ENCODE results near the gene DDR2. TPM values are rescaled to one million over a fixed set of nuclear protein-coding genes. Genes with fewer than 3 reads are reported as not detected.

Gene DDR2

DNA sequence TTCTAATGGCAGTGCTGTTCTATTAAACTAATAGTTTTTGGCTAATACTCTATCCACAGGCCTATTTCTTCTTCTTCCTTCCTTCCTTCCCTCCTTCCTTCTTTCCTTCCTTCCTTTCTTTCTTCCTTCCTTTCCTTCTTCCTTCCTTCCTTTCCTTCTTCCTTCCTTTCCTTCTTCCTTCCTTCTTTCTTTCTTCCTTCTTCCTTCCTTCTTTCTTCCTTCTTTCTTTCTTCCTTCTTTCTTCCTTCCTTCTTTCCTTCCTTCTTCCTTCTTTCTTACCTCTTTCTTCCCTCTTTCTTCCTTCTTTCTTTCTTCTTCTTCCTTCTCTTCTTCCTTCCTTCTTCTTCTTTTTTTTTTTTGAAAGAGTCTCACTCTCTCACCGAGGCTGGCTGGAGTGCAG lies 197.0 kb downstream of the DDR2 start:
- Histone ChIP-seq H3K27me3 (ENCODE audit: control insufficient read depth in 3 of 3, insufficient read depth in 3 of 3, low read depth in 1 of 3, low read length in 3 of 3) (peaks cover 0 to 3% (median 0%) of the 10 kb centered on the region in 3 experiments), H3K27ac (replicated peaks; ENCODE audit: low read length) (no peak overlapping the region), H3K9ac (ENCODE audit: low read depth, low read length, poor library complexity) (no peak overlapping the region), H2AFZ (ENCODE audit: low read length) (no peak overlapping the region), H2BK15ac (ENCODE audit: low read length) (no peak overlapping the region), H2AK5ac (ENCODE audit: low read depth, low read length) (no peak overlapping the region), H3K4ac (ENCODE audit: low read length) (no peak overlapping the region), H3K4me2 (ENCODE audit: insufficient read depth, low read length, poor library complexity, severe bottlenecking) (no peak overlapping the region), H3K36me3 (replicated peaks in 1 of 2; ENCODE audit: control insufficient read depth in 2 of 2, insufficient read depth in 2 of 2, low read length in 2 of 2) (no peaks in the 10 kb centered on the region), H3K14ac (ENCODE audit: low read length) (no peak overlapping the region), H4K8ac (ENCODE audit: low read depth, low read length) (no peak overlapping the region), H2BK12ac (ENCODE audit: low read length) (no peak overlapping the region), H4K91ac (ENCODE audit: low read depth, low read length, poor library complexity) (no peak overlapping the region), H2BK5ac (ENCODE audit: low read length) (no peak overlapping the region), H3K4me3 (ENCODE audit: low read length in 2 of 2) (no peak overlapping the region), H3K4me1 (ENCODE audit: control insufficient read depth in 2 of 2, insufficient read depth in 1 of 2, low read depth in 1 of 2, low read length in 2 of 2) (peaks cover 0 to 1% of the 10 kb centered on the region in 2 donors), H3K23ac (ENCODE audit: low read depth, low read length, poor library complexity) (no peak overlapping the region), H2BK120ac (ENCODE audit: low read depth, low read length) (no peak overlapping the region), H3K9me3 (replicated peaks in 1 of 2; ENCODE audit: control insufficient read depth in 2 of 2, insufficient read depth in 1 of 2, low read depth in 1 of 2, low read length in 2 of 2) (no peaks in the 10 kb centered on the region), H3K79me1 (ENCODE audit: low read depth, low read length) (no peaks in the 10 kb centered on the region), H3K18ac (ENCODE audit: low read length) (no peak overlapping the region)
- DNase-seq (ENCODE audit: low spot score) = no peak
- no CpG with 5 or more reads among the region's 1 CpG for WGBS, 2 donors (ENCODE audit: extremely low coverage in 2 of 2, insufficient read length in 2 of 2, insufficient replicate concordance in 1 of 2)

DNA sequence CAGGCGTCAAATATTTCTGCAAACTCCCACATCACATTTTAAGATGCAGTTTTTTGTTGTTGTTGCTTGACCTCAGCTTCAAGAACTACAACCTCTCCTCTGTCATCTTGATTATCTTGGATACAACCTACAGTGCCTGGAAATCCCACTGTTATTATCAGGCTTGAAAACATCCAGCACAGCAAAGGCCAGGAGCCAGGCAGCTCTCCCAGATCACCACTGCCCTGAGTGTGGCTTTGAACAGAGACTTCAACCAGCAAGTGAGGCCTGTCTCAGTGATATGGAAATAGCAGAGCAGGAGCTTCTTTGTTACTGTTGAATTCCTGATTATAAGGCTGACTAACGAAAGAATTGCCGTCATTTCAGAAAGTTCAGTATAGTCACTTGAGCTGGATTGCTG lies 200.2 kb downstream of the DDR2 start:
- Histone ChIP-seq H3K9ac (ENCODE audit: low read depth, low read length, poor library complexity) (no peak overlapping the region), H2BK120ac (ENCODE audit: low read depth, low read length) (no peak overlapping the region), H2BK15ac (ENCODE audit: low read length) (no peak overlapping the region), H3K18ac (ENCODE audit: low read length) (no peak overlapping the region), H3K14ac (ENCODE audit: low read length) (no peak overlapping the region), H2BK12ac (ENCODE audit: low read length) (no peak overlapping the region), H2BK5ac (ENCODE audit: low read length) (no peak overlapping the region), H3K36me3 (replicated peaks in 1 of 2; ENCODE audit: control insufficient read depth in 2 of 2, insufficient read depth in 2 of 2, low read length in 2 of 2) (no peaks in the 10 kb centered on the region), H3K27ac (replicated peaks; ENCODE audit: low read length) (no peak overlapping the region), H3K9me3 (replicated peaks in 1 of 2; ENCODE audit: control insufficient read depth in 2 of 2, insufficient read depth in 1 of 2, low read depth in 1 of 2, low read length in 2 of 2) (no peaks in the 10 kb centered on the region), H3K4me3 (ENCODE audit: low read length in 2 of 2) (no peak overlapping the region), H3K79me1 (ENCODE audit: low read depth, low read length) (no peaks in the 10 kb centered on the region), H3K4ac (ENCODE audit: low read length) (no peak overlapping the region), H3K4me1 (ENCODE audit: control insufficient read depth in 2 of 2, insufficient read depth in 1 of 2, low read depth in 1 of 2, low read length in 2 of 2) (peaks cover 0 to 1% of the 10 kb centered on the region in 2 donors), H2AFZ (ENCODE audit: low read length) (no peak overlapping the region), H2AK5ac (ENCODE audit: low read depth, low read length) (no peak overlapping the region), H3K4me2 (ENCODE audit: insufficient read depth, low read length, poor library complexity, severe bottlenecking) (no peak overlapping the region), H4K8ac (ENCODE audit: low read depth, low read length) (no peak overlapping the region), H3K23ac (ENCODE audit: low read depth, low read length, poor library complexity) (no peak overlapping the region), H3K27me3 (ENCODE audit: control insufficient read depth in 3 of 3, insufficient read depth in 3 of 3, low read depth in 1 of 3, low read length in 3 of 3) (no peaks in the 10 kb centered on the region), H4K91ac (ENCODE audit: low read depth, low read length, poor library complexity) (no peak overlapping the region)
- WGBS, 2 donors (ENCODE audit: extremely low coverage in 2 of 2, insufficient read length in 2 of 2, insufficient replicate concordance in 1 of 2) = no CpG with 5 or more reads among the region's 3 CpGs
- no peak for DNase-seq (ENCODE audit: low spot score)

DNA sequence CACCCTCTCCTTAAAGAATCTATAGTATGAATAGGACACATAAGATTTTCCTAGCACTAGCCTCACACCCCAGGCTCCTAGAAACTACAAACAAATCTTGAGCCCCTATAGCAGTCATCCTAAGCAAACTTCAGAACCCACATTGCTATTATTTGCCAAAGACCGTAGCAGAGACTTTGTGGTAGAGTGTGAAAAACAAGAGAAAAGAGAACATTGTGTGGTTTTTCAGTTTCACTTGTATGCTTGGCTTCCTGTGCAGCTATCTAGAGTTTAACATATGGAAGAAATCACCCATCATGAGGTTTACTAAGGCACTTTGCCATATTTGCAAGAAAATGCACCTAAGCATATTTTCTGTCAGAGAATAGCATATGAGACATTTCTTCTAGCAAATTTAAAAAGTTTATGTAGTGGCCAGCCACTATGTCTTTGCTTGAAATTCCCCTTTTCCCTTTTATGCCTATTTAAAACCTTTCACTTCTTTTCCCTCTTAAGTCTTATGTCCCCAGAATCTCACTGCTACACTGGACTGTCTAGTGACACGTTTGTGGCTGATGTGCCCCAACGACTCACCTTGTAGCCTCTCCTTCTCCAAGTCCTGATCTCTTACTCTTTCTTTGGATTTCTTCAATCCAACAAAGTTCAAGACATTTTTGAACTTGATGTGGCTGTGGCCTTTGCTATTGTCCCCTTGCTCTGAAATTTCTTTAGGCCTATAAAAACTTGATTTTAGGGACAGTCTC lies 203.1 kb downstream of the DDR2 start:
- Histone ChIP-seq H3K4me2 (ENCODE audit: insufficient read depth, low read length, poor library complexity, severe bottlenecking) (no peak overlapping the region), H3K14ac (ENCODE audit: low read length) (no peak overlapping the region), H4K8ac (ENCODE audit: low read depth, low read length) (no peak overlapping the region), H3K27ac (replicated peaks; ENCODE audit: low read length) (no peak overlapping the region), H2BK12ac (ENCODE audit: low read length) (no peak overlapping the region), H3K36me3 (replicated peaks in 1 of 2; ENCODE audit: control insufficient read depth in 2 of 2, insufficient read depth in 2 of 2, low read length in 2 of 2) (no peaks in the 10 kb centered on the region), H3K9ac (ENCODE audit: low read depth, low read length, poor library complexity) (no peak overlapping the region), H3K79me1 (ENCODE audit: low read depth, low read length) (no peaks in the 10 kb centered on the region), H3K18ac (ENCODE audit: low read length) (no peak overlapping the region), H2AK5ac (ENCODE audit: low read depth, low read length) (no peak overlapping the region), H2BK5ac (ENCODE audit: low read length) (no peak overlapping the region), H3K27me3 (ENCODE audit: control insufficient read depth in 3 of 3, insufficient read depth in 3 of 3, low read depth in 1 of 3, low read length in 3 of 3) (no peaks in the 10 kb centered on the region), H3K4me1 (ENCODE audit: control insufficient read depth in 2 of 2, insufficient read depth in 1 of 2, low read depth in 1 of 2, low read length in 2 of 2) (no peaks in the 10 kb centered on the region), H3K4me3 (ENCODE audit: low read length in 2 of 2) (no peak overlapping the region), H2AFZ (ENCODE audit: low read length) (no peak overlapping the region), H3K9me3 (replicated peaks in 1 of 2; ENCODE audit: control insufficient read depth in 2 of 2, insufficient read depth in 1 of 2, low read depth in 1 of 2, low read length in 2 of 2) (peaks cover 3 to 5% of the 10 kb centered on the region in 2 donors), H3K23ac (ENCODE audit: low read depth, low read length, poor library complexity) (no peak overlapping the region), H4K91ac (ENCODE audit: low read depth, low read length, poor library complexity) (no peak overlapping the region), H2BK15ac (ENCODE audit: low read length) (no peak overlapping the region), H3K4ac (ENCODE audit: low read length) (no peak overlapping the region), H2BK120ac (ENCODE audit: low read depth, low read length) (no peak overlapping the region)
- no peak for DNase-seq (ENCODE audit: low spot score)
- WGBS, 2 donors (ENCODE audit: extremely low coverage in 2 of 2, insufficient read length in 2 of 2, insufficient replicate concordance in 1 of 2) = no CpG with 5 or more reads among the region's 3 CpGs

Small RNAs within 50 kb of the gene (small RNA-seq; reads per million reads assigned to genes)
- not detected for gene RN7SL861P (ENCODE audit: insufficient read depth)
